ENCODE results near the gene ATP5MC2.

ATP5MC2 gene

GRCh38 chr12:53664191-53664590, 11.7 kb downstream of the ATP5MC2 start:
- TF ChIP-seq POLR2AphosphoS5 (IDR thresholded peaks at IDR 0.05; ENCODE audit: low read depth) (no peak), SPI1 (IDR thresholded peaks at IDR 0.05; ENCODE audit: borderline replicate concordance, low read depth) (no peak), GABPA (IDR thresholded peaks at IDR 0.05; ENCODE audit: low read depth) (no peak), REST (IDR thresholded peaks at IDR 0.05; ENCODE audit: insufficient replicate concordance, low read depth) (no peak)
- TF ChIP-seq, protein P1, sequence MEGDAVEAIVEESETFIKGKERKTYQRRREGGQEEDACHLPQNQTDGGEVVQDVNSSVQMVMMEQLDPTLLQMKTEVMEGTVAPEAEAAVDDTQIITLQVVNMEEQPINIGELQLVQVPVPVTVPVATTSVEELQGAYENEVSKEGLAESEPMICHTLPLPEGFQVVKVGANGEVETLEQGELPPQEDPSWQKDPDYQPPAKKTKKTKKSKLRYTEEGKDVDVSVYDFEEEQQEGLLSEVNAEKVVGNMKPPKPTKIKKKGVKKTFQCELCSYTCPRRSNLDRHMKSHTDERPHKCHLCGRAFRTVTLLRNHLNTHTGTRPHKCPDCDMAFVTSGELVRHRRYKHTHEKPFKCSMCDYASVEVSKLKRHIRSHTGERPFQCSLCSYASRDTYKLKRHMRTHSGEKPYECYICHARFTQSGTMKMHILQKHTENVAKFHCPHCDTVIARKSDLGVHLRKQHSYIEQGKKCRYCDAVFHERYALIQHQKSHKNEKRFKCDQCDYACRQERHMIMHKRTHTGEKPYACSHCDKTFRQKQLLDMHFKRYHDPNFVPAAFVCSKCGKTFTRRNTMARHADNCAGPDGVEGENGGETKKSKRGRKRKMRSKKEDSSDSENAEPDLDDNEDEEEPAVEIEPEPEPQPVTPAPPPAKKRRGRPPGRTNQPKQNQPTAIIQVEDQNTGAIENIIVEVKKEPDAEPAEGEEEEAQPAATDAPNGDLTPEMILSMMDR (IDR thresholded peaks at IDR 0.05; ENCODE audit: insufficient read depth, low read length) = no peak
- Histone ChIP-seq H3K27me3 (ENCODE audit: insufficient read depth, poor library complexity, severe bottlenecking) (no peaks in the 10 kb centered on the region), H3K4me3 (replicated peaks; ENCODE audit: insufficient read depth, low read length) (no peak overlapping the region), H3K27ac (replicated peaks) (no peak overlapping the region)
- no peak for DNase-seq (ENCODE audit: low read depth in 1 of 2, low spot score in 1 of 2)

- H3K27ac ChIP-seq (replicated peaks) = no peak overlapping the region
- no peak for TF ChIP-seq POLR2AphosphoS5 (IDR thresholded peaks at IDR 0.05; ENCODE audit: low read depth)
- TF ChIP-seq REST (IDR thresholded peaks at IDR 0.05; ENCODE audit: insufficient replicate concordance, low read depth) = no peak
- TF ChIP-seq, protein P1 (IDR thresholded peaks at IDR 0.05; ENCODE audit: insufficient read depth, low read length) = no peak
- no peak for TF ChIP-seq GABPA (IDR thresholded peaks at IDR 0.05; ENCODE audit: low read depth)
- TF ChIP-seq SPI1 (IDR thresholded peaks at IDR 0.05; ENCODE audit: borderline replicate concordance, low read depth) = no peak
- no peaks in the 10 kb centered on the region for H3K27me3 ChIP-seq (ENCODE audit: insufficient read depth, poor library complexity, severe bottlenecking)
- H3K4me3 ChIP-seq (replicated peaks; ENCODE audit: insufficient read depth, low read length) = no peak overlapping the region
- no peak for DNase-seq (ENCODE audit: low read depth in 1 of 2, low spot score in 1 of 2)
Measured at GRCh38 chr12:53660041-53660440, 15.8 kb downstream of the ATP5MC2 start.

DNA sequence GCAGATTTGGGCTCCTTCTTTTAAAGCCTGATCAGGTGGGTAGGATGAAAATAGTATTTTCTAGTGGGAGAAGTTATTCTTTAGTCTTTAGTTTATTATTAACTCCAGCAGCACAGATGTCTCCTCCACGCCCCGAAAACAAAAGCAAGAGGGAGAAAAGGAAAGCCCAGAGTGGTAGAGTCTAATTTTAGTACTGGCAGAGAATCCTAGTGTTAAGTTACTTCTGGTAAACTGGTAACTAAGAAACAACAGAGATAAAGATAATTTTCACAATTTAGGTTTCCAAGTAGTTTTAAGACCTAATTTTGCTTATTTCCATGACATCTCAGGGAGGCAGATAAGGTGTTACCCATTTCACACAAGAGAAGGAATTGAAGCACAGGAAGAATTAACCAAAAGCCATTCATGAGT, 16.3 kb downstream of the ATP5MC2 start:
- Histone ChIP-seq H3K27me3 (ENCODE audit: insufficient read depth, poor library complexity, severe bottlenecking) (no peaks in the 10 kb centered on the region), H3K4me3 (replicated peaks; ENCODE audit: insufficient read depth, low read length) (no peak overlapping the region), H3K27ac (replicated peaks) (no peak overlapping the region)
- TF ChIP-seq SPI1 (IDR thresholded peaks at IDR 0.05; ENCODE audit: borderline replicate concordance, low read depth) = no peak
- no peak for TF ChIP-seq POLR2AphosphoS5 (IDR thresholded peaks at IDR 0.05; ENCODE audit: low read depth)
- TF ChIP-seq, protein P1 (IDR thresholded peaks at IDR 0.05; ENCODE audit: insufficient read depth, low read length) = no peak
- TF ChIP-seq REST (IDR thresholded peaks at IDR 0.05; ENCODE audit: insufficient replicate concordance, low read depth) = no peak
- no peak for TF ChIP-seq GABPA (IDR thresholded peaks at IDR 0.05; ENCODE audit: low read depth)
- no peak for DNase-seq (ENCODE audit: low read depth in 1 of 2, low spot score in 1 of 2)
